NCI-H748 treated with DMSO at 0.1 percent for 48 hours (cell line): Measurements from ENCODE around the gene HPS4.
"Not testable (repeated sequence)": the region's sequence is repeated elsewhere in the genome, so short reads cannot be mapped to it uniquely, and the experiment has no call there.

Experiments used
- DNase-seq: peaks from one replicate; lab custom pipeline; 2025; lab: John Stamatoyannopoulos, UW

The HPS4 gene

DNA sequence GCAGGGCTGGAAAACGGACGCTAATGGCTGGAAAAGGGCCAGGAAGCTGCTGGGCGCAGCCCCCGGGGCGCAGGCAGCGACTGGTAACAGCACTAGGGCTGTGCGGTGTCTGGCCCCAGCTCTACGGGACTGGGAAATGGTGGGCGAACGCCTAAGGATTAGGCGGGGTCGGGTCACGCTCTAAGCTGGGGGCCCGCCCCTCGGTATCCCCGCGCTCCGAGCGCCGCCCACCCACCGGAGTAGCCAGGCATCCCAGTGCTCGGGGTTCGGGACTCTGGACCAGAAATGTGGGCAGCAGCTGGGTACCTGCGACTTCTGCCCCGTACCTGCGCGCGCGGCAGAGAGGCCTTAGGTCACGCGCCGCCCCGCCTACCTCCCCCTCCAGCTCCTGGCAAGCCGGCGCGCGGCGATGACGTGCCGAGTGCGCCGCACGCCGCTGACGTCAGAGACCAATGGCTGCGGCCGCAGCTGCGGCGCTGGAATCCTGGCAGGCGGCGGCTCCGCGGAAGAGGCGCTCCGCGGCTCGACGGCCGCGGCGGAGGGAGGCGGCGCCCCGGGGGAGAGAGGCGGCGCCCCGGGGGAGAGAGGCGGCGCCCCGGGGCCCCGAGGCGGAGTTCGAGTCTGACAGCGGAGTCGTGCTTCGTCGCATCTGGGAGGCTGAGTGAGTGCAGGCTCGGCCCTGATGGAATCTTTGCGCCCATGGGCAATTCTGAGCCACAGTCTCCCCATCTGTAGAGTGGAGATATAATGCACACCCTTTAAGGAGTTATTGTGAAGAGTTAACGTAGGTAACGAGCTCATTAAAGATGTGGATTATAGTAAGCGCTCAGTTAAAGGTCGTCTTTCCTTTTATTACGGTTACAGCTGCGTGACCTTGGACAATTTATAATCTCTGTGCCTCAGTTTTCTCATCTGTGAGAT is at the start of gene HPS4, which contains the start of gene SRRD:
Gene HPS4, minus strand, starts transcription at position 345 of the 921 bp plus-strand sequence. CDS start 2,021 bp downstream, outside the sequence.
Gene SRRD, plus strand, starts transcription at position 439 of the 921 bp plus-strand sequence. Its CDS starts 14 bp downstream, at position 453.
- peak; percentile 42 for DNase-seq

DNA sequence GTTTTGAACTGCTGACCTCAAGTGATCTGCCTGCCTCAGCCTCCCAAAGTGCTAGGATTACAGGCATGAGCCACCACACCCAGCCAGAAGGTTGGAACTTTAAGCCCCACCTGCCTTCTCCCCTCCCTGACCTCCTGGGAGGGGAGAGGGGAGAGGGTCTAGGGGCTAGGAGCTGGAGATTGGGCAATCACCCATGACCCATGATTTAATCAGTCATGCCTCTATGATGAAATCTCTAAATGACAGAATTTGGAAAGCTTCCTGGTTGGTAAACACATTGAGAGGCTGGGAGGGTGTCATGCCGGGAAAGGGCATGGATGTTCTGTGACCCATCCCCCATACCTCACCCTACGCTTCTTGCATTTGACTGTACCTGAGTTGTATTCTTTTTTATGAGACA is 45.8 kb upstream of the HPS4 start:
- DNase-seq: no peak

DNA sequence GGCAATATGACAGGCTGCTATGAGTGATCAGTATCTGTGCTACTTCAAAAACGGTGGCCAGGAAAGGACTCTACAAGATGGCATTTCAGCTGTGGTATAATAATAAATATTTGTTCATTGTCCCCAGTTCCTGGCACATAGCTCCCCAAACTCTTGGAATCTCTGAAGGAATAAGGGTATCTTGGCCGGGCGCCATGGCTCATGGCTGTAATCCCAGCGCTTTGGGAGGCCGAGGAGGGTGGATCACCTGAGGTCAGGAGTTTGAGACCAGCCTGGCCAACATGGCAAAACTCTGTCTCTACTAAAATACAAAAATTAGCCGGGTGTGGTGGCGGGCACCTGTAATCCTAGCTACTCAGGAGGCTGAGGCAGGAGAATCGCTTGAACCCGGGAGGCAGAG is 44.9 kb upstream of the HPS4 start:
- DNase-seq: not testable (repeated sequence)

DNA sequence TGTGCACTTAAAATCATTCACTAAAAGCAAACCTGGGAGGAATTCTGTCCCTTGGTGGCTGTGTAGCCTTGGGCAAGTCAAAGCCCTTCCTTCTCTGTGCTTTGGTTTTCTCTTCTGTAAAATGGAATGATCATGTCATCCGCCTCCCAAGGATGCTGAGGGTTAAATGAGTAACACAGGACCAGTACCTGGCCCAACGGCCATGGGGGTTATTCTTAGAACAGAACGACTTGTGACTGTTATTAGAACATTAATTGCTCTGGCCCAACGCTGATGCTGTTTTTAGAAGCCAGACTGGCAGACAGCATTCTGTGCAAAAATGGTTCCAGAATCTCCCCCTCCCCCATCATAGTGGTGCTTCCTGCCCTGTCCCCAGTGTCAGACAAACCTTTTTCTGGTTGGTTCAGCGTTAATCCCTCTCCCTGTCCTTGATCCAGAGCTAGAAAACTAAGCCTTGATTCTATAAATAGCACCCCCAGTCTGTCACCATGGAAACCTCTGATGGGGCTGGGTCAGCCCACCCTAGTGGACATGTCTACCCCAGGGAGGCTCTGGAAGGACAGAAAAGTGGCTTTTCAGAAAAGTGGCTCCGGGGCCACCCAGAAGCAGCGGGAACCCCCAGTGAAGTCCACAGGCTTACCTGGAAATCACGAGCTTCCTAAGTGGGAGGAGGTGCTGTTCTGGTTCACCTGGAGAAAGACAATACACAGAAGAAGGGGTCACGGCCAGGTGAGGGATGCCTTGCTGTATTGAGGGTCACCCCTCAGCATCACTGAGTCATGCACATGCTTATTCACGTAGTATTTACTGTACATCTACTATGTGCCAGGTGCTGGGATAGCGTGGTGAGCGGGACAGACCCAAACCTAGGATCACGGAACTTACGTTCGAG is 44.2 kb upstream of the HPS4 start:
- no peak for DNase-seq

DNA sequence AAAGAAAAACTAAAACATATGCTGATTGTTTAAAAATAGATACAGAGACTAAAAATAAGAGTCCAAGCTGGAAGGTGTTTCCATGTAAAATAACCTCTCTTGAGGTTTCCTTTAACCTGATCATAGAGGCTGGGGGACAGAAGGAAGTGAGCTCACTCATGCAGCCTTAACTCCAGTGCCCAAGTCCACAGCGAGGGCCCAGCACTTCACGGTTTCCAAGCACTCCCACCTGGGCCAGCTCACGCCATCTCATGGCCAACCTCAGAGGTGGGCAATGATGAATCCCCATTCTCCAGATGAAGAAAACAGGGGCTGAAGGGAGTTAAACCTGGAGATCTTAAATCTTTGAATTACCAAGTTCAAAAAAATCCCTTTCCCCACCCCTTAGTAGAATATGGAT is 43.6 kb upstream of the HPS4 start:
- no peak for DNase-seq

DNA sequence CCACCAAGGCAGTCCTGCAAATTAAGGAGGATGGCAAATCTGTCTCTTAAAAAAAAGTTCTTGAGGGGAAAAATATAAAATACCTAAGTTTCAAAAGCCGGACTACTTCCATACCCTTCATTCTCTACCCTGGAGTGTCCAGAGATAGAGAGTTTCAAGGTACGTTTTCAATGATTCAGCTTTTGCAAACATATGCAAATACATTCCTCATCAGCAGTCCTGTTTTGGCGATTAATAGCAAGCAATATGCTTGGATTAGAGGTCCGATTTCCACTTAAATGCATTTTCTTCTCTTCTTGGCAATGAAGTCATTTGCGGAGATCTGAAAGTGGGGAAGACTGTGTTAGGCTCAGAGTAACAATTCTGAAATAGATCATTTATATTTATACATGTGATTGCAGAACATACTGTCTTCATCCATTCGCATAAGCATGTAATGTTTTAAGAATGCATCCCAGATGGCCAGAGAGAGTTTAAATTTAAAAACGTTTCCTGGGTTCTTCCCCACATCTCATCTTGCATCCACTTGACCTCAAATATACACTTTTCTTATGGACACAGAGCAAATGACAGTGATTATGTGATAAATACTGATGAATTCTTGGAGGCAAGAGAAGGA is 42.5 kb upstream of the HPS4 start:
- DNase-seq: no peak

DNA sequence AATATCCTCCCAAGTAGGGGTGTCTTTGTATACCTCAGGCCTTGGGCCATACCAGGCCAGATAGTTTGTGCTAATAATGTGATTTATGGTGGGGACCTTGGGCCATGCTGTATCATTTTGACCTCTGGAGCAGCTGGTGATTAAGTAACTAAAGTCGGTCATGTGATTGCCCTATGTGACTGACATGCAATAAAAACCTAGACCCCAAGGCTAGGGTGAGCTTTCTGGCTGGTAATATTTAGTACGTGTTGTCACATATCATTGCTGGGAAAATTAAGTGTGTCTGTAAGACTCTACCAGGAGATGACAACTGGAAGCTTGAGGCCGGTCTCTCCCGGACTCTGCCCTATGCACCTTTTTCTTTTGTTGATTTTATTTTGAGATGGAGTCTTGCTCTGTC is 41.3 kb upstream of the HPS4 start:
- no peak for DNase-seq

DNA sequence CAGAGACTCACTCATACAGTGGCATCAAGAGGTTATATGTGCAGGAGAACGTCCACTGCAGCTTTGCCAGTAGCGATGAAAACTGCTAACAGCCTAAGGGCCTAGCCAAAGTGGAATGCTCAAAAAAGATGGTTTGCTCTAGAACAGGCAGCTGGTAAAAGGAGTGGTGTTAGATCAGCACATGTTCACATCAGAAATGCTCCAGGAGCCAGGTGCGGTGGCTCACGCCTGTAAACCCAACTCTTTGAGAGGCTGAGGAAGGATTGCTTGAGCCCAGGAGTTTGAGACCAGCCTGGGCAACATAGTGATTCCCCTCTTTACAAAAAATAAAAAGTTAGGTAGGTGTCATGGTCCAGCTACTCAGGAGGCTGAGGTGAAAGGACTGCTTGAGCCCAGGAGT is 39.0 kb upstream of the HPS4 start:
- no peak for DNase-seq

DNA sequence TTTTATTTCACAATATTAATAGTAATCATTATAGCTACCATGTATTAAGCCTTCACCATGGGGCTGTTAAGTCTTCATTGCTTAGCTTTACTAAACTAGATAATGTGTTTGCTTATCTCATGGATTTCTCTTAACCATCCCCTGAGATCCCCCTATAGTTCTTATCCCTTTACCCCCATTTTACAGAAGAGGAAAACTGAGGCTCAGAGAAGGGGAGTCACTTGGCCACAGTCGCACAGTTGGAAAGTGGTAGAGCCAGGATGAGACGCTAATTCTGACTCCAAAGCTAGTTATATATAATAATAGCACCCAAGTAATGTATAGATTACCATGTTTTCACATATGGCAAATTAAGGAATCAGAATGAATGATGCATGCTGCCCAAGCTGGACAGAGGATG is 38.4 kb upstream of the HPS4 start:
- no peak for DNase-seq

DNA sequence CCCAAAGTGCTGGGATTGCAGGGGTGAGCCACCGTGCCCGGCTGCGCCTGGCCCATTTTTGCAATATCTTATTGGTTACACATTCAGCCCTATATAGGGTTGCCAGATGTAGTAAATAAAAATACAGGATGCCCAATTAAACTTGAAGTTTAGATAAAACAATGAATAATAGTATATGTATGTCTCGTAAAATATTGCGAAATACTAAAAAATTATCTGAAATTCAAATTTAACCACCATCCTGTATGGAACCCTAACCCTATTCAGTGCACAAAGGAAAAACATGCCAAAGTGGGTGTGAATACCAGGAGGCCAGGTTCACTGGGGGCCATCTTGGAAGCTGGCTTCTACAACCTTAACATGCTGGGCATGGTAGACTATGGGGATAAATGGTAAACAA is 33.8 kb upstream of the HPS4 start:
- DNase-seq: no peak

DNA sequence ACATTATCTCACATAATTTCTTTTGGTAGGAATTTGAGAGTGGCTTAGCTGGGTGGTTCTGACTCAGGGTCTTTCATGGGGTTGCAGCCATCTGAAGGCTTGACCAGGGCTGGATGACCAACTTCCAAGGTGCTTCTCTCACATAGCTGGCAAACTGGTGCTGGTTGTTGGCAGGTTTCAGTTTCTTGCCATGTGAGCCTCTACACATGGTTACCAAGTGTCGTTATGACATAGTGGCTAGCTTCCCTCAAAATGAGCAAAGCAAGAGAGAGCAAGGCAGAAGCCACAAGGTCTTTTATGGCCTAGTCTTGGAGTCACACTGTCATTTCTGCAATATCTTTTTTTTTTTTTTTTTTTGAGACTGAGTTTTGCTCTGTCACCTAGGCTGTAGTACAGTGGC is 32.9 kb upstream of the HPS4 start:
- DNase-seq: no peak

DNA sequence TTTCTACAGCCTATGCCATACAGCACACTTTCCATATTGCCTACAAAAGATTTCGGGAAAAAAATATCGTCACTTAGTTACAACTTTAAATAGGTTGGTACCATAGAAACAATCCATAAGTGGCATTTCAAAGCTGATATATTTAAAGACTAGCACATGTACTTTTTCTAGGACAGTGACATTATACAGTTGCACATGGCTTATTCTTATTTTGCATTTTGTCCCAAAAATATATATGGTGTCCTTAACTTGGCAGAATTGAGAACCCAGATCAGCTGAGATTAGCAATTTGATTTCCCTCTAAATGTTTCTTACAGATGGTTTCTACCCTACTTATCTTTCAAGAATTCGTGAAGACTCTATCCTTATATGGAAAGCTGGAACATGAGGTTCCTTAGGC is 32.3 kb upstream of the HPS4 start:
- no peak for DNase-seq

DNA sequence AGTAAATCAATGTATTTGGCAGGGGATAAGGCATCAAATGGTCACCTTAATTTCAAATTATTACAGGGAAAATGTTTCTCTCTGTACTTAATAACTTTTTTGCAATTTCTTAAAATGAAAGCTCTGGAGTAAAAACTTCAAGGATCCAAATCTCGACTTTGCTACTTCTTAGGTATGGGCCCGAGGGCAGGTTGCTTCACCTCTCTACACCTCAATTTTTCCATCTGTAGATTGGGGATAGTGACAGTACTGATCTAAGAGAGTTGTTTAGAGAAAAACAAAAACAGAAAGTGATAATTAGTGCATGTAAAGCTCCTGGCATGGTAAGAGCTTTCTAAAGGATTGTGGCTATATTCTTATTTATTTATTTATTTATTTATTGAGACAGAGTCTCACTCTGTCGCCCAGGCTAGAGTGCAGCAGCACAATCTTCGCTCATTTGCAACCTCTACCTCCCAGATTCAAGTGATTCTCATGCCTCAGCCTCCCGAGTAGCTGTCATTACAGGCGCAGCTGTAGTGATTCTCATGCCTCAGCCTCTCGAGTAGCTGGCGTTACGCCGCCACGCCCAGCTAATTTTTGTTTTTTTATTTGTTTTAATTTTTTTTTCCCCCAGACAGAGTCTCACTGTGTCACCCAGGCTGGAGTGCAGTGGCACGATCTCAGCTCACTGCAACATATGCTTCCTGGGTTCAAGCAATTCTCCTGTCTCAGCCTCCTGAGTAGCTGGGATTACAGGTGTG is 31.0 kb upstream of the HPS4 start:
- DNase-seq: no peak

DNA sequence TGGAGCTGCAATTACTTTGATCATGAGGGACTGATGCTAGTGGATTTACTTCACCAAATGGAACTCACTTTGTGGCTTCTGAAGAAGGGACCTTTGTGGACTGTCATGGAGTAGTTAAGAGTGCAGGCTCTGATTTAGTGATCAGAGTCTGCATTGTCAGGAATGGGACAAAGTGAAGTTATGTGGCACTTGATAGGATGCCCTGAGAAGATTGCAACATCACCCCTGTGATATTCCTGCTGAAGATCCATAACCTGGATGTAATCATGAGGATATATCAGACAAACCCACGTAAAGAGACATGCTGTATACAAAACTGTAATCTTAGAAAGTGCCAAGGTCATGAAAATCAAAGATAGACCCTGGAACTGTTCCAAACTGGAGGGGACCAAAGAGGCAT is 30.3 kb upstream of the HPS4 start:
- DNase-seq: no peak

DNA sequence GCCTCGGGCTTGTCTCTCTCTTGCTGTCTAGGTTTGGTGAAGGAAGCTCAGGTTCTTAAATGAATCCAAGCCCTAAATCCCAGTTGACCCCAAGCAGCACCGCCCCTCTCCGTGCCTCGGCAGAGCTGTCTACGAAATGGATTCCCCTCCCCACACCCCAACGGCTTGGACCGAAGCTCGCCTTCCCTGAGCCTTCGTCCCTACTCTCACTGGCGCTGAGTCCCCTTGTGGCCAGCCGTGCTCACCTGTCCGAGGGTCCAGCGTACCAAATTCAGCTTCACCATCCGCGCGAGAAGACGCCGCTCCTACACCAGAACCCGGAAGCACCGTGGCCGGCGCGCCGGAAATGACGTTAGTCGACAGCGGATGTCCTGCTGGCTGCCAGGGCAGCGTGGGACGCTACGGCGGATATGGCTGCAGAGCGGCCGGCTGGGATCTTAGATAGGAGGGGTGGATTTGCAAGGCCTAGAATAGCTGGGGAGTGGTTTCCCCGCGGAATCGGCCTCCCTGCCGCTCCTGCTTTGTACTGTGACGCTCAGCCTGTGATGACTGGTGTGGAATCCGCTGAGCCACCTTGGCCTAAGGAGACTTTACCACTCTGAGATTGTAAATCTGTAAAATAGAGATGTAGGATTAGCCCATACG is 28.7 kb upstream of the HPS4 start, which contains the start of gene TFIP11:
Gene TFIP11, minus strand, starts transcription at position 325 of the 645 bp plus-strand sequence. CDS start 2,201 bp downstream, outside the sequence.
- peak; percentile 61 for DNase-seq

DNA sequence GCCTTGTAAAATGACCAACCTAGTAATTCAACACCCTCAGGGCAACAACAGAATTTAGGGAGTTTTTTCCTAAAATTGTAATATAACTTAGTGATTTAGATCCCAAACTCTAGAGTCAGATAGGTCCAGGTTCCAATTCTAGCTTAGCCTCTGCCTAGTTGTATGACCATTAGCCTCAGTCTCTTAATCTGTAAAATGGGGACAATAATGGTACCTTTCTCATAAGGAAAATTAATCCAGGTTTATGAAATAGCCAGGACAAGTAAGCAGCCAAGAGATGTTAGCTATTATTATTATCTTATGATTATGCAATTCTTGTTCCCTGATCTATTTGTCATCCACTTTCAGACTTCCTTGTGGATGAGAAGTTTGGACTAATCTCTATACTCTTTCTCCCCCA is 24.6 kb upstream of the HPS4 start:
- DNase-seq: no peak

DNA sequence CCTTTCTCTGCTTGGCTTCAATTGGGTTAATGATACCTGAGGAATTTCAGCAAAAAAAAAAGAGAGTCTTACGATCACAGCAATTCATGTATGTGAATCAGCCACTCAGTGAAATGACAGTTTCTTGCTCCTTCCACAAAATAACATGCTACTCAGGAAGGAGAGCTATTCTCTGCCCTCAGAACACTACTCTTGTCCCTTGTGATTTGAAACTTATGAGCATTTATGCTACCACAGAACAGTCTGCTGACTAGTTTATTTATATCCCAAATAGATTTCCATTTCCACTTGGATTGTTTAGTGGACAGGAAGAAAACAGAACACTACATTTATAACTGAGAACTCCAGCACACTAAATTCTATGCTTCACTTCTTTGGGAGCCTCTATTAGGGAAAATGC is 20.2 kb upstream of the HPS4 start:
- DNase-seq: no peak

DNA sequence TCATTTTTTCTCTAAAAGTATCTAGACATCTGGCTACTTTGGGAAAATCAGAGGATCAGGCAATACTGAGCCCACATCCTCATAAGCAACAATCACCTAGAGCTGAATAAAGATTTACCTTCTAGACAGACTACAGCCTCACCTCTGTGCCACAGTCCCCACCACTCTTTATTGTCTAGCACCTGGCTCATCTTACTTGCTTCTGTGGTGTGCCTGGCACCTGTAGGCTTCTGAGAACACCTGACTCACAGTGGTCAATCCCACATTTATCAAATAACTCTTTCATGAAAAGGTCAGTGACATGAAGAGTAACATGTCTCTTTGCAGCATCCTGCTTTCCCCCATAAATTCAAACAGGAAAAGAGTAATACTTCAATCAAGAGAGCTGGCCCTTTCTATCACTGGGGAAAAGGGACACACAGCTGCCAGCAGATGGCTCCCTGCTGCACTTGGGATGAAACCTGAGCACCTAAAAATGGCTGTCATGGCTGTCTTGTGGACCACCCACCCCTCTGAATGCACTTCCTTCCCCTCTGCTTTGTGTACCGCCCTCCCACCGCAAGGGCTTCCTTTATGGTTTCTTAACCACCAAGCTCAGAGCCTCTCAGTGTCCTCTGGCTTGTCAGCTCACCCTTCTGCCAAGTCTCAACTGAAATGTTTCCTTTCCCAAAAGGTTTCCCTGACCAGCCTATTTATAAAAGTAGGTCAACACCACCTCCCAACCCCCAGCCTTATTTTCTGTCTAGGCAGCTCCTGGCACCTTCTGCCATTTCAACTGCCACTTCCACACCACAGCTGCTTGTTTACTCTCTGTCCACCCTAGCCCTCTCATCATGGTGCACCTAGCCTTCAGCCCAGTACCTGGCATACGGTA is 19.3 kb upstream of the HPS4 start:
- no peak for DNase-seq

DNA sequence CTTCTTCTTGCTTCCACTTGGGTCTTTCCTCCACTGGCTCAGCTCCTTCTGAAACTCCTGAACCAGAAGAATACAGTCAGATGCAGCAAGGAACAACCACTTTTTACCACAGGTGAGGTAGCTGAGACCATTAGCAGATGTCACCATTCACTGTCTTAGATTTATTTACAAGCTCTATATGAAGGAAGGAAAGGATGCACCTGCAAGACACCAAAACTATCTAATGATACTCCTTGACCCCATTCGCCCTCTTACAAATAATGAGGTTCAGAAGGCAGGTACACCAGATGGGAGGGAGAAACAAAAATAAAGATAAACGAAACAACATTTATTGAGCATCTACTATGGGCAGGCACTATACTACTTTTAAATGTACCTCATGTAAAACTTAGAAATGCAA is 18.4 kb upstream of the HPS4 start:
- no peak for DNase-seq

DNA sequence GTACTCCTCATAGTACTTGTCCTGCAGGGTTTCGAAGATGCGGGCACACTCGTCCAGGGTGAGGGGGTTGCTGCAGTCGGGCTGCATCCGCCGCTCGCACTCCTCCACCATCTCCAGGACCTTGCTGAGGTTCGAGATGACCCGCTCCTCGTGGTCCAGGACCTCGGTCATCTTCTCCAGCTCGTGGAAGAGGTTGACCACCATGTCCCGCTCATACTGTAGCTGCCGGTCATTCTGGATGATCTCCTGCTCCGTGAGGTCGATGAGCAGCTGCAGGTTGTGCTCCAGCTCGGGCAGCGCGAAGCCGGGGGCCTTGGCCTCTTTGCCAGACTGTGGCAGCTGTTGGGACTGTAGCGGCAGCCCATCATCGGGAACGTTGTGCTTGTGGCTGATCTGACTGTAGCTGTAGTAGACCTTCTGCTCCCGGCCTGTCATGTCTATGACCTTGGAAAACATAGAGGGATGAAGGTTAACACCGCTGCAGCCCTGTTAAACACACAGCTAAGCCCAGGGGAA is 15.7 kb upstream of the HPS4 start:
- no peak for DNase-seq
